IPS-15b (cell line): ENCODE measurements around the gene CTSC.
A peak's percentile ranks its signal among the peaks of the same experiment; 100 is the strongest.

Experiments used
- H3K27me3 ChIP-seq: one replicate; pipeline ENCODE4 v1.6.1; 2013; ENCODE audit warnings: low read length; ENCODE audit not compliant: control insufficient read depth, insufficient read depth
- H3K36me3 ChIP-seq: one replicate; pipeline ENCODE4 v1.6.1; 2013; ENCODE audit warnings: low read length; ENCODE audit not compliant: control insufficient read depth, insufficient read depth
- H3K4me1 ChIP-seq: one replicate; pipeline ENCODE4 v1.6.1; 2013; ENCODE audit warnings: mild to moderate bottlenecking, low read length; ENCODE audit not compliant: control insufficient read depth, insufficient read depth
- H3K4me3 ChIP-seq: one replicate; pipeline ENCODE4 v1.5.1; 2013; ENCODE audit warnings: low read depth, low read length
- H3K9ac ChIP-seq: one replicate; pipeline ENCODE4 v1.6.1; 2013; ENCODE audit warnings: low read depth, mild to moderate bottlenecking, low read length
- H3K9me3 ChIP-seq: one replicate; pipeline ENCODE4 v1.6.1; 2013; ENCODE audit warnings: mild to moderate bottlenecking, low read length; ENCODE audit not compliant: control insufficient read depth, insufficient read depth

Gene CTSC

DNA sequence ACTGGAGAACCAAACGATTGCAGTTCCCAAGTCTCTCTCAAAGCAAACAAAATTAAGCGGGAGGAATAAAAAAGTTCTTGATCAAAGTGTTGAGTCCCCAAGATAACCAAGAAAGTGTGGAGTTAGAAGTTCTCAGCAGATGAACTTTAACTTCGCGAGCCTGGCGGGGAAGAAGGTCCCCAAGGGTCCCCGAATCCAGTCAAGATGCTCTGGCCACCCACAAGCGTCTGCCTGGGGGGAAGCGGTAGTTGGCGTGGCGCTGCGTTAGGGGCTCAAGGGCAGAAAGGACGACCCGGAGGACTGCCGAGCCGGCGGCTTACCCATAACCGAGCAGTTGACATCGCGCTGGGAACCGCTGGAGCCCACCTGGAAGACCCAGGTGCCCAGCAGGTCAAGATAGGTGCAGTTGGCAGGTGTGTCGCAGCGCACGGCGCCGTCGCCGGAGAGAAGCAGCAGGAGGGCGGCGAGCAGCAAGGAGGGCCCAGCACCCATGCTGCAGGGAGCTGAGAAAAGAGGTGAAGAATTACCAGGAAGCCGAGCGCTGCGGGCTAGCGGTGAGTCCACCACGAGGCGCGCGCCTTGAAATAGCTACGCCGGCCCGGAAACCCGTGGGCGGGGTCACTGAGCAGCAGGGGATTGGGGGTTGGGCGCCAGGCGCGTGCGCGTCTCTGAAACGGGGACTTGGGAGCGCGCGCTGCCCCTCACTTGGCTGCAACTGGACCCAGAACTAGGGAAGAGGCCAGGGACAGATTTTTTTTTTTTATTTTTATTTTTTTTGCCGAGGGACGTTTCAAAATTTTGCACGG is at the start of gene CTSC:
CTSC (minus strand) TSS at position 556 of the 806 bp plus-strand sequence; CDS start at position 492, 64 bp downstream.
- H3K36me3 ChIP-seq = peaks cover 6% of the 10 kb centered on the region
- peaks cover 7% of the 10 kb centered on the region for H3K4me1 ChIP-seq
- no peaks in the 10 kb centered on the region for H3K27me3 ChIP-seq
- H3K9ac ChIP-seq = peak within 1 kb of the TSS; percentile 93
- peak within 1 kb of the TSS; percentile 92 for H3K4me3 ChIP-seq
- H3K9me3 ChIP-seq = no peaks in the 10 kb centered on the region

DNA sequence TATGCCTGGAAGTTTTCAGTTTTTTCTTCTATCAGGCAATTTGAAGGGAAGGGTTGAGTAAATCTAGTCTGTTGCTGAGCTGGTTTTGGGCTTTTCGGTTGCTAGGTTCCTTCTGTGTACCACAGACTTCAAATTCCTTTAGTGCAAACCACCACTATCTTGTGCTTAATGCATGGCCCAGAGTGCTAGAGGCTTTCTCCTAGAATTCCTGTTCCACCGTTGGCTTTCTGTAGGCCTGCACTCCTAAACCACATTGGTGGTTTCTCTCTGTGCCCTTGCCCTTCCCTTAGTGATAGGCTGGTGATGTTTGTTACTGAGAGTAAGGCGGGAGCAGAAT is 47.1 kb upstream of the CTSC start:
- no peaks in the 10 kb centered on the region for H3K27me3 ChIP-seq
- no peaks in the 10 kb centered on the region for H3K4me1 ChIP-seq
- H3K4me3 ChIP-seq = no peak overlapping the region
- no peaks in the 10 kb centered on the region for H3K9me3 ChIP-seq
- H3K36me3 ChIP-seq = no peaks in the 10 kb centered on the region
- H3K9ac ChIP-seq = no peak overlapping the region

DNA sequence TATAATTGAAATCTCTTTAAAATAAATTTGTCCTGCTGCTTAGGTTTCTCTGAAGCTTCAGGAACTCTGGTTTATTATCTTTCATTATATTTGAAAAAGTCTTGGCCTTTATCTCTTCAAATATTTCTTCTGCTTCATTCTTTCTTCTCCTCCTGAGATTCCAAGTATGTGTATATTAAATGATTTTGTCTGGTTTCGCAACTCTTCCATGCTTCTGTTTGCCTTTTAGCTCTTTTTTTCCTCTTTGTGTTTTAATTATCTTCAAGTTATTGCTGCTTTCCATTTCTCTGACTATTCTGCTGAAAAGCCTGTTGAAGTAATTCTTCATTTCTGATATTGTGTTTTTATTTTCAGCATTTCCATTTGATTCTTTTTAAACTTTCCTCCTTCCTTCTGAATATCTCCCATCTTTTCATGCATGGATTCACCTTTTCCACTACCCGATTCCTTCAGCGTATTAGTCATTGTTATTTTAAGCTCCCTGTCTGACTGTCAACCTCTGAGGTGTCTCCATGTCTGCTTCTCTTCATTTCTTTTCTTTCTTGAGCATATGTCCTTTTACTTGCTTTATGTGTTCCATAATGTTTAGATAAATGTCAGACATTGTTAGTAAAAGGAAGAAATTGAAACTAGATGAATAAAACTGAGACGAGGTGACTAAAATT is 46.6 kb upstream of the CTSC start:
- Histone ChIP-seq H3K9me3 (no peaks in the 10 kb centered on the region), H3K9ac (no peak overlapping the region), H3K27me3 (no peaks in the 10 kb centered on the region), H3K4me1 (no peaks in the 10 kb centered on the region), H3K36me3 (no peaks in the 10 kb centered on the region), H3K4me3 (no peak overlapping the region)

DNA sequence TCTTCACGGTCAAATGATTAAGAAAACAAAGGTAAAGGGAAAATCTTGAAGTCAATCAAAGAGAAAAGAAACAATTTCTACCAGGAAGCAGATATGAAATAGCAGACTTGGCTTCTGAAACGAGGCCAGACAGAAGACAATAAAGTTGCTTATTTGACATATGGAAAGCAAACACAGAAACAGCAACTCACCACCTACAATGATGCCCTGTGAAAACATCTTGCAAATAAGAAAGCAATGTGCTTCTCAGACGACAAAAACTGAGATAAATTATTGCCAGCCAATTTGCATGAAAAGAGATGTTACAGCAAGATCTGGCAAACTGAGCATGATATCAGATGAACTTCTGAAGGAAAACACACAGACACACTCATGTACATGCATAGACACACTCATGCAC is 45.9 kb upstream of the CTSC start:
- Histone ChIP-seq H3K9me3 (no peaks in the 10 kb centered on the region), H3K9ac (no peak overlapping the region), H3K36me3 (no peaks in the 10 kb centered on the region), H3K4me3 (no peak overlapping the region), H3K4me1 (peaks cover under 1% of the 10 kb centered on the region), H3K27me3 (no peaks in the 10 kb centered on the region)

DNA sequence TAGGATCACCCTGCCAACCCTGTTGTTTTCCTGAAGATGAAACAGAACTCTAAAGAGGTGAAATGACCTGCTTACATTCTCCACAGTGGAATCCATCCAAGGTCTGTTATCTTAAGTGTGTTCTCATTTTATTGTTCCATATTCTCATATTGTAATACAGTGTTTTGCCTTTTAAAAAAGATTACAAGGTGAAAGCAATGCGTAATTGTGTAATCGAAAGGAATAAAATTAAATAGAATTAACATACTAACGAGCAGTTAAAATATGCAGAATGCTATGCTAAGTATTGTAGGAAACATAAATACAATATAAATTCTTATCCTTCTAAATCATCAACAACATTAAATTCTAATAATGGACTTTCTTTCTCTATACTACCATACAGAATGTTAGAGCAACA is 41.6 kb upstream of the CTSC start:
- Histone ChIP-seq H3K9me3 (no peaks in the 10 kb centered on the region), H3K9ac (no peak overlapping the region), H3K36me3 (no peaks in the 10 kb centered on the region), H3K4me3 (no peak overlapping the region), H3K4me1 (peaks cover 6% of the 10 kb centered on the region), H3K27me3 (no peaks in the 10 kb centered on the region)

DNA sequence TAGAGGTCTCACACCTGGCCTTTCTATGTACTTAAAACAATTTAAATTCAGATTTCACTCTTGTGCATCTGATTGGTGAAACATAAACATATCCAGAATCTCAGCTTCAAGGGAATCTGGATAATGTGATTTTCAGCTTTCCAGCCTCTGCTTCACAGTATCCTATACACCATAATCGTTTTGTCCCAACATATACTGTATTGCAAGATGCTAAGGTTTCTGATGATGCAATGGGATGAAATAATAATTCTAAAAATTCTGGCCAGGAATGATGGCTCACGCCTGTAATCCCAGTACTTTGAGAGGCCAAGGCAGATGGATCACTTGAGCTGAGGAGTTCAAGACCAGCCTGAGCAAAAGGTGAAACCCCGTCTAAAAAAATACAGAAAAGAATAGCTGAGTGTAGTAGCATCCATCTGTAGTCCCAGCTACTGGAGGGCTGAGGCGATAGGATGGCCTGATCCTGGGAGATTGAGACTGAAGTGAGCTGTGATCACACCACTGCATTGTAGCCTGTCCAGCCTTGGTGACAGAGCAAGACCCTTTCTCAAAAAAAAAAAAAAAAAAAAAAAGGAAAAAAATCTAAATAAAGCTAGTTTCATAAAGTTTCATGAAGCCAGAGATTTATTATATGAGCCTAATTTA is 41.0 kb upstream of the CTSC start:
- no peaks in the 10 kb centered on the region for H3K27me3 ChIP-seq

DNA sequence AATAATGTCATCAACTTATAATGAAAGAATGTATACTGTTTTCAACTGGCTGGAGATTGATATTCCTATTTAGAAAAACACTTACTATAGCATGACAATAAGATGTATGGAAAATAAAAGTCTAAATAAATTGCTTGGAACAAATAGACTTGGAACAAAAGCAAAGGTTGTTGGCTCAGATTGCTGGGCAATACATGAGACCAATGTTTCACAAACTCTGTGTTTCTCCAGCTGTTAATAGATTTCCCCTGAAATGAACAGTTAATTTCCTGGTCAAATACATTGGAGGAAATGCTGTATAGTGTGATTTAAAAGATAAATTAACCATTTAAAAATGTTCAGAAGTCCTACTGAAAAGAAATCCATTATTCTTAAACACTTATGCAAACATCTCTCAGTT is 40.1 kb upstream of the CTSC start:
- H3K36me3 ChIP-seq = no peaks in the 10 kb centered on the region
- no peaks in the 10 kb centered on the region for H3K27me3 ChIP-seq
- H3K4me3 ChIP-seq = no peak overlapping the region
- no peak overlapping the region for H3K9ac ChIP-seq
- H3K9me3 ChIP-seq = no peaks in the 10 kb centered on the region
- H3K4me1 ChIP-seq = peaks cover 6% of the 10 kb centered on the region

More for the DNA sequence above, 41.0 kb upstream of the CTSC start:
- no peak overlapping the region for H3K4me3 ChIP-seq
- no peak overlapping the region for H3K9ac ChIP-seq
- H3K36me3 ChIP-seq = no peaks in the 10 kb centered on the region
- H3K4me1 ChIP-seq = peaks cover 6% of the 10 kb centered on the region
- no peaks in the 10 kb centered on the region for H3K9me3 ChIP-seq

DNA sequence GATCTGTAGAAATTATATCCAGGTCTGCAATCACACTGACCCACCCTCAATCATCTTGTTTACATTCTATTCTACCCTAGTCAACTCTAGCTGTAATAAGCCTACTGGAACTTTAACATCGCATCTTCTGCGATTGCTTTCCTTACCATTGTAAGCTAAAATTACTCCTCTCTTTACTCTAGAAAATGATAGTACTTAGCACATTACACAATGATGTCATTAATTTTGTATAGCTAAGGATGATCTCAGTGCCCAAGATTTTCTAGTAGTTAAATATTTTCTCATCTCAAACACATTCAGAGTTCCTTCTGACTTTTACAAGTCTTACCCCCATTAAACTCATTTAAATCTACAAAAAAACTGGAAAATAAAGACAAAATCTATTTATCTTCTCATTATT is 39.6 kb upstream of the CTSC start:
- Histone ChIP-seq H3K9ac (no peak overlapping the region), H3K4me1 (peaks cover 6% of the 10 kb centered on the region), H3K27me3 (no peaks in the 10 kb centered on the region), H3K4me3 (no peak overlapping the region), H3K36me3 (no peaks in the 10 kb centered on the region), H3K9me3 (no peaks in the 10 kb centered on the region)

DNA sequence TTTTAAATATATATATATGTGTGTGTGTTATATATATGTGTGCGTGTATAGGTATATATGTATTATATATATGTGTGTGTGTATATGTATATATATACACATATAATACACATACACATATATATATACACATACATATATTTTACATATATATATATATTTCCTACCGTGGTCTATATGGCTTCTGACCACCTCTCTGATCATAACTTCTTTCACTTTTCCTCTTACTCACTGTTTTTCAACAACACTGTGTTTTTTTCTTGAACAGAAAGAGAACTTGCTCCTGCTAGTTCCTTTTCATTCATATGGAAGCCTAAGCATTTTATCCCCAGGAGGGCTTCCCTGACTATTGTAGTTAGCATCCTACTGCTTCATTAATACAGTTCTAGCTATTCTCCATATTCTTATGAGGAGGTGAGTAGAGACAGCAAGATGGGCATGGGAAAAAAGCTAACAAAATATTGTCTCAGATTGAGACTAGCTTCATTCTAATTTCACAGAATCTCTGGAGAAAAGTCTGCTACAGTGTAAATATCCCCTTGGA is 38.5 kb upstream of the CTSC start:
- Histone ChIP-seq H3K27me3 (no peaks in the 10 kb centered on the region), H3K4me1 (peaks cover 6% of the 10 kb centered on the region), H3K36me3 (no peaks in the 10 kb centered on the region), H3K4me3 (no peak overlapping the region), H3K9me3 (no peaks in the 10 kb centered on the region), H3K9ac (no peak overlapping the region)

DNA sequence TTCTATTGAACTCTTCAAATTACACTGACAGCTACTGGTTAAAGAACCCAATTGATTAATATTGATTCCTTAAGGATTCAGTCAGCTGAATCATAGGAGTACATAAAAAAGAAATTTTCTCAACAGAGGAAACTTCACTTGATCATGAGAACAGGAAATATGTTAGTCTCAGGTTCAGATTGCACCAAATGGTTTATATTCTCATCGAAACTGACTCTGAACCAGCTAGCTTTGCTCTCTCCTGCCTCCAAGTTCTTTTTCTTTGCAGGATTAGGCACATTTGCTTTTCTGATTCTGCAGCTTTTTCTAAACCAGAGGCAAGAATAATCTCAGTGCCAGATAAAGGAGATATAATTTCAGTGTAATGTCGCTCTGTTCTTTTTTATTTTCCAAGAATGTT is 33.2 kb upstream of the CTSC start:
- no peaks in the 10 kb centered on the region for H3K27me3 ChIP-seq
- H3K36me3 ChIP-seq = no peaks in the 10 kb centered on the region
- no peaks in the 10 kb centered on the region for H3K9me3 ChIP-seq
- H3K4me3 ChIP-seq = no peak overlapping the region
- peaks cover 4% of the 10 kb centered on the region for H3K4me1 ChIP-seq
- no peak overlapping the region for H3K9ac ChIP-seq

DNA sequence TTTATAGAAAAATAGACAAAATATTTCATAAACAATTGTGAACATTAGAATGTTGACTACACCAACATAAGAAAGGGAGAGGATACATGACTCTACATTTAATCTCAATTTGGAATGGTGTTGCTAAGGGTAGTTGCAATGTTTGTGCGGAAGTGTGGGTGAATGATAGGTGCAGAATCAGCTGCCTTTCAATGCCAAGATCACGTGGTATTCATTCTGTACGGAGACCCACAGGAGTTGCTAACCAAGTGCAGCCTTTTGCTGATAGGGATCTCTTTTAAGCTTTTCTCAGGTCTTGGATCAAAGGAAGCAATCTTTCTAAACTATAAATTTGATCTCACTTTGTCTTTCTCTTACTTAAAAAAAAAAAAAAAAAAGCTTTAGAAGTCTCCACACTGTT is 29.8 kb upstream of the CTSC start:
- Histone ChIP-seq H3K9ac (no peak overlapping the region), H3K4me1 (no peaks in the 10 kb centered on the region), H3K4me3 (no peak overlapping the region), H3K36me3 (no peaks in the 10 kb centered on the region), H3K27me3 (no peaks in the 10 kb centered on the region), H3K9me3 (no peaks in the 10 kb centered on the region)
